SK-N-SH (cell line): ENCODE data around the gene CHD6. TPM values are rescaled to one million over a fixed set of nuclear protein-coding genes. Genes with fewer than 3 reads are reported as not detected.
"Not testable (repeated sequence)": the region's sequence is repeated elsewhere in the genome, so short reads cannot be mapped to it uniquely, and the experiment has no call there.

ENCODE experiments used
- CTCF ChIA-PET: fragments of 300-600, 350-600 bp; formaldehyde crosslinking; extraction: SDS; loops from one replicate; lab custom pipeline; 2021; lab: Yijun Ruan, JAX
- POLR2A ChIA-PET: fragments of 350-600 bp; sonication (Branson Sonifier 250); formaldehyde crosslinking; extraction: SDS; loops from one replicate; lab custom pipeline; 2020; ENCODE audit warnings: antibody characterized with exemption, inconsistent platforms; lab: Yijun Ruan, JAX
- DNase-seq: peaks from one replicate; pipeline ENCODE4 v3.0.0; 2012
- H2AFZ ChIP-seq: fragments of 200-600 bp; sonication (generic); 2 replicates; pipeline ENCODE4 v1.8.1; 2016; ENCODE audit warnings: antibody characterized with exemption, mild to moderate bottlenecking, low read depth
- H3F3A ChIP-seq: fragments of 200-600 bp; sonication (generic); replicated peaks from 2 replicates; pipeline ENCODE3; 2016; ENCODE audit warnings: antibody characterized with exemption, mild to moderate bottlenecking; ENCODE audit not compliant: insufficient read depth
- H3K27ac ChIP-seq, 2 experiments: fragments of 200-500 bp in 1 of 2; fragments of 200-600 bp in 1 of 2; sonication (Bioruptor generic) in 1 of 2; sonication (generic), shearing (Covaris generic) in 1 of 2; 2 replicates each; pipeline versions ENCODE4 v1.5.1 to v1.6.1; 2014 to 2016; ENCODE audit warnings: low read depth in 2 of 2, inconsistent platforms in 1 of 2, low read length in 1 of 2, mild to moderate bottlenecking in 1 of 2, mixed read lengths in 1 of 2
- H3K27me3 ChIP-seq: fragments of 200-600 bp; sonication (generic), shearing (Covaris generic); 2 replicates; pipeline ENCODE4 v1.6.1; 2016; ENCODE audit warnings: mixed run types; ENCODE audit not compliant: insufficient read depth
- H3K36me3 ChIP-seq, 2 experiments: fragments of 200-500 bp in 1 of 2; fragments of 200-600 bp in 1 of 2; sonication (Bioruptor generic) in 1 of 2; sonication (generic) in 1 of 2; replicated peaks in 1 of 2; 2 replicates each; pipeline versions ENCODE3 to v1.5.1; 2014 to 2016; ENCODE audit warnings: low read length in 1 of 2, mild to moderate bottlenecking in 1 of 2; ENCODE audit not compliant: insufficient read depth in 2 of 2, control insufficient read depth in 1 of 2
- H3K4me1 ChIP-seq, 2 experiments: fragments of 200-500 bp in 1 of 2; fragments of 200-600 bp in 1 of 2; sonication (Bioruptor generic) in 1 of 2; sonication (generic), shearing (Covaris generic) in 1 of 2; 2 replicates each; pipeline versions ENCODE4 v1.5.1 to v1.6.1; 2014 to 2016; ENCODE audit warnings: low read depth in 1 of 2, low read length in 1 of 2, mixed run types in 1 of 2; ENCODE audit not compliant: insufficient read depth in 2 of 2, control insufficient read depth in 1 of 2
- H3K4me2 ChIP-seq: fragments of 200-600 bp; sonication (generic), shearing (Covaris generic); 2 replicates; pipeline ENCODE4 v1.6.1; 2017; ENCODE audit warnings: mixed run types
- H3K4me3 ChIP-seq, 2 experiments: fragments of 200-500 bp in 1 of 2; fragments of 200-600 bp in 1 of 2; sonication (Bioruptor generic) in 1 of 2; sonication (generic), shearing (Covaris generic) in 1 of 2; 2 replicates each; pipeline versions ENCODE4 v1.5.1 to v1.8.1; 2014 to 2016; ENCODE audit warnings: low read depth in 2 of 2, inconsistent platforms in 1 of 2, low read length in 1 of 2, mild to moderate bottlenecking in 1 of 2, mixed read lengths in 1 of 2, moderate library complexity in 1 of 2
- H3K79me2 ChIP-seq: fragments of 200-600 bp; sonication (generic); 2 replicates; pipeline ENCODE4 v1.8.1; 2017; ENCODE audit warnings: mild to moderate bottlenecking; ENCODE audit not compliant: insufficient read depth
- H3K9ac ChIP-seq: fragments of 200-600 bp; sonication (generic); 2 replicates; pipeline ENCODE4 v1.6.1; 2017; ENCODE audit warnings: mixed run types
- H3K9me2 ChIP-seq: fragments of 200-600 bp; sonication (generic); 2 replicates; pipeline ENCODE4 v1.6.1; 2017; ENCODE audit warnings: mixed run types
- H3K9me3 ChIP-seq: fragments of 200-600 bp; sonication (generic); 2 replicates; pipeline ENCODE4 v1.6.1; 2017; ENCODE audit warnings: mixed run types, mild to moderate bottlenecking, moderate library complexity
- H4K20me1 ChIP-seq: fragments of 200-600 bp; sonication (generic); 2 replicates; pipeline ENCODE4 v1.6.1; 2017; ENCODE audit warnings: mild to moderate bottlenecking, mixed run types; ENCODE audit not compliant: insufficient read depth
- CHD2 ChIP-seq: fragments of 150-350 bp; IDR thresholded peaks from 2 replicates; pipeline ENCODE4 v1.6.1; 2018; ENCODE audit warnings: low read length; ENCODE audit not compliant: partially characterized antibody
- EZH2phosphoT487 ChIP-seq: fragments of 200-600 bp; sonication (generic); IDR thresholded peaks from 2 replicates; pipeline ENCODE4 v1.6.1; 2017; ENCODE audit warnings: low read depth, mixed run types, mild to moderate bottlenecking, antibody characterized with exemption, moderate library complexity, borderline replicate concordance
- FOSL2 ChIP-seq: IDR thresholded peaks from 2 replicates; pipeline ENCODE4 v1.4.0; 2012; ENCODE audit warnings: low read depth, mild to moderate bottlenecking, moderate library complexity, borderline replicate concordance
- FOXJ3 ChIP-seq: sonication (generic); formaldehyde crosslinking; IDR thresholded peaks from 2 replicates; pipeline ENCODE4 v1.5.1; 2020; ENCODE audit warnings: mild to moderate bottlenecking, missing genetic modification reagents
- GABPA ChIP-seq: IDR thresholded peaks from 2 replicates; pipeline ENCODE4 v1.4.0; 2012; ENCODE audit warnings: low read depth, mild to moderate bottlenecking
- RAD21 ChIP-seq: IDR thresholded peaks from 2 replicates; pipeline ENCODE4 v1.6.1; 2012; ENCODE audit warnings: mild to moderate bottlenecking, low read length
- RCOR1 ChIP-seq: fragments of 150-350 bp; IDR thresholded peaks from 2 replicates; pipeline ENCODE4 v1.6.1; 2017; ENCODE audit warnings: antibody characterized with exemption, low read length
- RXRA ChIP-seq: IDR thresholded peaks from 2 replicates; pipeline ENCODE4 v1.4.0; 2012; ENCODE audit warnings: low read depth, mild to moderate bottlenecking, borderline replicate concordance
- SMC3 ChIP-seq: IDR thresholded peaks from 2 replicates; pipeline ENCODE4 v1.6.1; 2012; ENCODE audit warnings: low read depth, low read length, improper control_type of control experiment
- TEAD4 ChIP-seq: IDR thresholded peaks from 2 replicates; pipeline ENCODE4 v1.4.0; 2012; ENCODE audit warnings: mild to moderate bottlenecking, borderline replicate concordance; ENCODE audit not compliant: insufficient read depth
- YY1 ChIP-seq: IDR thresholded peaks from 2 replicates; pipeline ENCODE4 v1.4.0; 2012; ENCODE audit warnings: low read depth, mild to moderate bottlenecking
- WGBS: methylation state at CpG from one replicate; pipeline ENCODE4 v1.1.6; 2017; ENCODE audit warnings: low lambda C conversion rate; 5-methylcytosine and 5-hydroxymethylcytosine counted together
- polyA plus RNA-seq, 3 experiments: library from polyadenylated mRNA; depleted of rRNA; stranded (reverse); fragments of >200 nt; gene quantifications; 2 replicates each; pipeline ENCODE4 v1.2.3, GENCODE V29; 2012
- TF ChIP-seq, protein P1 (sequence below): IDR thresholded peaks from 2 replicates; pipeline ENCODE4 v1.6.1; 2012; ENCODE audit warnings: mild to moderate bottlenecking, low read depth, low read length, moderate library complexity
- TF ChIP-seq, protein P2 (sequence below): IDR thresholded peaks from 2 replicates; pipeline ENCODE4 v1.4.0; 2012; ENCODE audit warnings: low read depth

CHD6 gene
- polyA plus RNA-seq, 1 of the 3 experiments (the other 2 are of a cell fraction): 7.1 TPM

DNA sequence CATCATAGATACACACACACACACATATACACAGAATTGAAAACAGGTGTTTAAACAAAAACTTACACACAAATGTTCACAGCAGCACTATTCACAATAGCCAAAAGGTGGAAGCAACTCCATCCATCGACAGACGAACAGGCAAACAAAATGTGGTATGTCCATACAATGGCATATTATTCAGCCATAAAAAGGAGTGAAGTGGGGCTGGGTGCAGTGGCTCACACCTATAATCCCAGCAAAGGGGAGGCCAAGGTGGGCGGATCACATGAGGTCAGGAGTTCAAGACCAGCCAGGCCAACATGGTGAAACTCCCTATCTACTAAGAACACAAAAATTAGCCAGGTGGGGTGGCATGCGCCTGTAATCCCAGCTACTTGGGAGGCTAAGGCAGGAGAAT is 80.3 kb downstream of the CHD6 start:
- ChIA-PET CTCF (no interaction called here), POLR2A (no interaction called here)
- Histone ChIP-seq H3K9me3 (no peaks in the 10 kb centered on the region), H3K79me2 (peaks cover under 1% of the 10 kb centered on the region), H3K4me1 (peaks cover 0 to 10% of the 10 kb centered on the region in 2 experiments; a peak in 2 of 4 replicates), H3K27me3 (no peaks in the 10 kb centered on the region), H2AFZ (no peak overlapping the region), H3K36me3 (peaks cover 15 to 16% of the 10 kb centered on the region in 2 experiments), H3K9ac (no peak overlapping the region), H3K4me2 (no peak overlapping the region), H3K4me3 (no peak overlapping the region), H3K27ac (no peak overlapping the region), H3F3A (no peaks in the 10 kb centered on the region), H4K20me1 (no peaks in the 10 kb centered on the region), H3K9me2 (no peaks in the 10 kb centered on the region)
- DNase-seq: no peak
- TF ChIP-seq YY1: no peak
- TF ChIP-seq EZH2phosphoT487: no peak
- TF ChIP-seq FOXJ3: no peak
- TF ChIP-seq GABPA: no peak
- 98% methylated on average over 4 of the region's 4 CpGs for WGBS

DNA sequence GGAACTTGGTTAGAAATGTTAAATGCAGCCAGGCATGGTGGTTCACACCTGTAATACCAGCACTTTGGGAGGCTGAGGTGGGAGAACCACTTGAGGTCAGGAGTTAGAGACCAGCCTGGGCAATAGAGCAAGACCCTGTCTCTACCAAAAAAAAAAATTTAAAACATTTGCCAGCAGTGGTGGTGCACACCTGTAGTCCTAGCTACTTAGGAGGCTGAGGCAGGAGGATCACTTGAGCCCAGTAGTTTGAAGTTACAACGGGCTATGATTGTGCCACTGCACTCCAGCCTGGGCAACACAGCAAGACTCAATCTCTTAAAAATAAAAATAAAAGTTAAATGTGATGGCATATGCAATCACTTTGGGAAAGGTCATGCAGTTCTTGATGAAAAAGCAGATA is 82.6 kb downstream of the CHD6 start:
- H3K27ac ChIP-seq, H3K9me2 ChIP-seq, H3F3A ChIP-seq, DNase-seq, H3K27me3 ChIP-seq, CTCF ChIA-PET, H3K4me3 ChIP-seq, H3K4me1 ChIP-seq, H3K9ac ChIP-seq, H3K4me2 ChIP-seq, H3K9me3 ChIP-seq, H2AFZ ChIP-seq, H4K20me1 ChIP-seq, H3K79me2 ChIP-seq, POLR2A ChIA-PET: not testable (repeated sequence)
- peaks cover 15 to 36% of the 10 kb centered on the region in 2 experiments for H3K36me3 ChIP-seq
- 100% methylated on average over 1 of the region's 1 CpG for WGBS

DNA sequence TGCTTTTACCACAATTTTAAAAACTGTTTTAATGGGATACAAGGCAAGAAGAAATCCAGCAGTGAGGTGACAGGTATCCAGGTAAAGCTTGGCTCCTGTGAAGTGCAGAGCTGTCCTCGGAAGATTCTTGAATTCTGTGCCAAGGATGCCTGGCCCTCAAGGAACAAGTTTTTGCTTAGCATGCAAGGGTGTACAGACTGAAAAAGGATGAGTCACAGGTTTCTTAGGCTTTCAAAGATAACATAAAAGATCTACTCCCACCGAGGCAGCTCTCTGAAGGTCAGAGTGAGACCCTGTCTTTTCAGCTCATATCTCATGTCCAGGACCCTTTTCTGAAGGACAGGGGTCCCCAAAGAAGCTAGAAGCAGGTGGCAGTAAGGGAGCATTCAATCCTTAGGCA is 83.3 kb downstream of the CHD6 start:
- Histone ChIP-seq H3K9me2 (no peaks in the 10 kb centered on the region), H3K4me2 (no peak overlapping the region), H3K27me3 (no peaks in the 10 kb centered on the region), H3K27ac (no peak overlapping the region), H3F3A (no peaks in the 10 kb centered on the region), H3K4me1 (peaks cover 0 to 4% of the 10 kb centered on the region in 2 experiments; a peak in 1 of 4 replicates), H3K79me2 (peaks cover 8% of the 10 kb centered on the region), H3K4me3 (no peak overlapping the region), H4K20me1 (no peaks in the 10 kb centered on the region; the same call in 1 of the 2 replicates), H3K9me3 (no peaks in the 10 kb centered on the region), H3K36me3 (peaks cover 15 to 33% of the 10 kb centered on the region in 2 experiments), H2AFZ (no peak overlapping the region), H3K9ac (no peak overlapping the region)
- 78% methylated on average over 2 of the region's 2 CpGs for WGBS
- POLR2A ChIA-PET: no interaction called here
- no peak for DNase-seq
- CTCF ChIA-PET: no interaction called here
- TF ChIP-seq, protein P1, sequence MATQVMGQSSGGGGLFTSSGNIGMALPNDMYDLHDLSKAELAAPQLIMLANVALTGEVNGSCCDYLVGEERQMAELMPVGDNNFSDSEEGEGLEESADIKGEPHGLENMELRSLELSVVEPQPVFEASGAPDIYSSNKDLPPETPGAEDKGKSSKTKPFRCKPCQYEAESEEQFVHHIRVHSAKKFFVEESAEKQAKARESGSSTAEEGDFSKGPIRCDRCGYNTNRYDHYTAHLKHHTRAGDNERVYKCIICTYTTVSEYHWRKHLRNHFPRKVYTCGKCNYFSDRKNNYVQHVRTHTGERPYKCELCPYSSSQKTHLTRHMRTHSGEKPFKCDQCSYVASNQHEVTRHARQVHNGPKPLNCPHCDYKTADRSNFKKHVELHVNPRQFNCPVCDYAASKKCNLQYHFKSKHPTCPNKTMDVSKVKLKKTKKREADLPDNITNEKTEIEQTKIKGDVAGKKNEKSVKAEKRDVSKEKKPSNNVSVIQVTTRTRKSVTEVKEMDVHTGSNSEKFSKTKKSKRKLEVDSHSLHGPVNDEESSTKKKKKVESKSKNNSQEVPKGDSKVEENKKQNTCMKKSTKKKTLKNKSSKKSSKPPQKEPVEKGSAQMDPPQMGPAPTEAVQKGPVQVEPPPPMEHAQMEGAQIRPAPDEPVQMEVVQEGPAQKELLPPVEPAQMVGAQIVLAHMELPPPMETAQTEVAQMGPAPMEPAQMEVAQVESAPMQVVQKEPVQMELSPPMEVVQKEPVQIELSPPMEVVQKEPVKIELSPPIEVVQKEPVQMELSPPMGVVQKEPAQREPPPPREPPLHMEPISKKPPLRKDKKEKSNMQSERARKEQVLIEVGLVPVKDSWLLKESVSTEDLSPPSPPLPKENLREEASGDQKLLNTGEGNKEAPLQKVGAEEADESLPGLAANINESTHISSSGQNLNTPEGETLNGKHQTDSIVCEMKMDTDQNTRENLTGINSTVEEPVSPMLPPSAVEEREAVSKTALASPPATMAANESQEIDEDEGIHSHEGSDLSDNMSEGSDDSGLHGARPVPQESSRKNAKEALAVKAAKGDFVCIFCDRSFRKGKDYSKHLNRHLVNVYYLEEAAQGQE: no peak
- TF ChIP-seq, protein P2, sequence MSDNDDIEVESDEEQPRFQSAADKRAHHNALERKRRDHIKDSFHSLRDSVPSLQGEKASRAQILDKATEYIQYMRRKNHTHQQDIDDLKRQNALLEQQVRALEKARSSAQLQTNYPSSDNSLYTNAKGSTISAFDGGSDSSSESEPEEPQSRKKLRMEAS: no peak
- TF ChIP-seq FOSL2 (no peak), TEAD4 (no peak), RCOR1 (no peak), SMC3 (no peak), CHD2 (no peak), RAD21 (no peak), RXRA (no peak)
